IPS DF 4.7 (cell line): ENCODE measurements around the gene TDRD7.
"Not testable (repeated sequence)": the region's sequence is repeated elsewhere in the genome, so short reads cannot be mapped to it uniquely, and the experiment has no call there.

ENCODE experiments used
- DNase-seq: peaks from one replicate; pipeline ENCODE4 v3.0.0-alpha.2; 2013; ENCODE audit warnings: low spot score; ENCODE audit errors: extremely low read depth

TDRD7 gene

DNA sequence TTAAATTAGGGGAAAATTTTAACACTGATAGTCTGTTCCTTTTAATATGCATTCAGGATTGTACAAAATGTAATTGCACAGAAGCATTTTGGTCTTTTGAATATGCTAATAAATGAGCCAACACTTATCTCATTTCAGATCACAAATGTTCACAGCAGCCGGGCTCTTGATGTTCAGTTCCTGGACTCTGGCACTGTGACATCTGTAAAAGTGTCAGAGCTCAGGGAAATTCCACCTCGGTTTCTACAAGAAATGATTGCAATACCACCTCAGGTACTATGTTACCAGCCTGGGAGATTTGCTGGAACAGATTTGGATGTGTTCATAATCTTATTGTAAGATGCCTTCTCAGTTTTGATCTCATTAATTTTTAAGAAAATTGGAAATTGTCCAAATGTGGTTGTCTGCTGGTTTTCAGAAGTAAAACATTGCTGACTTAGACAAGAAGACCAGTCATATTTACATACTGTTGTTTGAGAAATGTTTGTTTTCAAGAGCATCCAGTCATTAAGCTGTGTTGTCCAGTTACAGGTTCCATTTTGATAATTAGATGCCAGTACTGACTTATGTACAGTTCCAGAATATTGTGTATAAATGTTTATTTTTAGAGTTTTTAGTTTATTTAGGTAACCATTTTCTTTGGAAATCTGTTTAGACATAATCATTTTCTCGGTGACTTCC lies 66.5 kb downstream of the TDRD7 start:
- DNase-seq = no peak

DNA sequence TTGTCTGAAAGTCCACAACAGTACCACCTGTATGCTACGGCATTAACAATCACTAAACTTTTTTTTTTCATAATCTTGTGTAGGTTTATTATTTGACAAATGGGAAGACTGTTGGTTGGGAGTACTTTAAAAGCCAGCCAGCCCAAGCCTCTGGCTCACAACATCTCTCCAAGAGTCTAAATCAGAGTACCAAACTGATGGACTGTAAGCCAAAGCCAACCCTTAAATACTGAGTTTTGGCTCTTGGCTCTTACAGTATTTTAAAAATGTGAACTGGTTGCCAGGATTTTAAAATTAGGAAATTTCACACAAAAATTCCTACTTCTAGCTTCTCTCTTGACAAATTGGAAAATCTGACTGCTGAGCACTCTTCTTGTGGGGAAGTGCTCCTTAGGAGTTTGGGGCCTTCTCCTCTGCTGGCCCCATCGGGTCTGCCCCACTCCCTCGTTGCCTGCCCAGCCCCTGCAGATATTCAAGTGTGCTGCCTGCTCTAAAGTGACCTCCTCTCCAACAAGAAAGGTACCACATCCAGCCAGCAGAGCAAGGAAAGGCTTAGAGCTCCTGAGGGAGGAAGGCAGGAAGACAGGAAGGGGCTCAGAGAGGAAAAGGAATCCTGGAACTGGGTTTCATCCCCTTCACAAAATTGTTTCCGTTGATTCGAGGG lies 67.7 kb downstream of the TDRD7 start:
- no peak for DNase-seq

DNA sequence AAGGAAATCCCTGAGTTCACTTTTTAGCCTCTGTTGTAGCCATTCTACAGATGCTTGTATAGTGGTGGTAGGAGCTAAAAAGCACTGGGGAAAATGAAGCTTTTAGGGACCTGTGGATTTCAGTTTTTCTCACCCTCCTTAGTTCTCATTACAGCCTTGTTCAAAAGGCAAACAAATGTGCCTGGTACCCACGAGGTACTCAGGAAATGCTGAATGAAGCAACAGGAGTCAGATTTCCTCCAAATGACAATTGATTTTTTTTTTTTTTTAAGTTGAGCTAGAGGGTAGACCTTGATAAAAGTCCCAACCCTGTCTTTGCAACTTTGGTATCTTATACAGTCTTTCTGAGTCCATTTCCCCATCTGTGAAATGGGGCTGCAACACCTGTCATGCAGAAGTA lies 68.3 kb downstream of the TDRD7 start:
- DNase-seq = no peak

DNA sequence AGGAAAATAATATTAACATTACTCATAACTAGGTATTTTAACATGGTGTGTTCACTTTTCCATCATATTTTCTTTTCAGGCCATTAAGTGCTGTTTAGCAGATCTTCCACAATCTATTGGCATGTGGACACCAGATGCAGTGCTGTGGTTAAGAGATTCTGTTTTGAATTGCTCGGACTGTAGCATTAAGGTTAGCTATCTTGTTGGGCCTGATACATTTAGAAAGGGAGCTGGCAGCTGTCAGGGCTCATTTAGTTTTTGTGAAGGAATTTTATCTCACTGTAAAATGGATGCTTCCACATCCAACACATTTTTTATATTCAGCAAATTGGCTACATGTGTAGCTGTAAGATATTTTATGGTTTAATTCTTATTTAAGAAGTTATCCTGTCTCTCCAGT lies 68.9 kb downstream of the TDRD7 start:
- no peak for DNase-seq

DNA sequence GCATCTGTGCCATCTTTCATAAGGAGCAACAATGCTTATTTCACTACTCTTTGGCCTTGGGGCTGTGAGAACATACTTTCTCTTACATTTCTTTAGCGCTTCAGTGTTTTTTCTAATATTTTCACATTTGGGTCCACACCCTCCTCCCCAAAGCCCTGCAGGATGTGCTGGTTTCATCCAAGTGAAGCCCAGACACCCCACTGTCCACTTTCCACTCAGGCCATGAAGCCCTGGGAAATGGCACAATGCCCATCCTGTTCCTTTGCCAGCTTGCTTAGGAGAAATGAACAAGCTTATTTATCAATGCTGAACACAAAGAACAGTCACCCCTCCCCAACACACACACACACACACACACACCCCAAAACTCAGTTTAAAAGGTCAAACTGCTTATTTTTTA lies 72.2 kb downstream of the TDRD7 start:
- no peak for DNase-seq

DNA sequence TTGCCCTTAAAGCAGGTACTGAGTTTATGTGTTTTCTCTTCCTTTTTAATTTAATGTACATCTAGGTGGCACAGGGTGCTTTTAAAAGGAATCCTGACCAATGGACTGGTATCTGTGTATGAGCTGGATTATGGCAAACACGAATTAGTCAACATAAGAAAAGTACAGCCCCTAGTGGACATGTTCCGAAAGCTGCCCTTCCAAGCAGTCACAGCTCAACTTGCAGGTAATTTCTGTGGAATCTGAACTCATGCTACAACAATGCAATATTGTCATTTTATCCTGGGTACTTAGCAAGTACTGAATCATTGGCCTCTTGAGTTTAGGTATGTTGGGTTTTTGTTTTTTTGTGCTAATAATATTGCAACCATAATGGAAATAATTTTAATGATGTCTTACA lies 75.2 kb downstream of the TDRD7 start:
- no peak for DNase-seq

DNA sequence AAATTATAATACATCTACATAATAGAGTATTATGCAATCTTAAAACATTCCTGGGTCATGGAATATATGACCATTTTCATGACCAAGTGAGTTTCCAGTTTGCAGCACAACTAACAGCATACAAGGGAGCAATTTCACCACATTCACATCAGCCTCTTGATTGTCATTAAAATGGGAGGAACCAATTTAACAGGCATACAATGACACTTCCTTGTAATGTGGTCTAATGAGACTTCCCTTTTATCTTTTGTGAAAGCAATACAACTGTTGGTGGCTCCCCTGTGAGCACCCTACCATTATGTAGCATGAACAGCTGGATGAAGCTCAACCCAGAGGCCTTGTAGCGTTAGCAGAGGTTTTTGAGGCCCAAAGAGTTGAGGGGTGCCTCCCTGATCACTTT lies 76.0 kb downstream of the TDRD7 start:
- DNase-seq = no peak

DNA sequence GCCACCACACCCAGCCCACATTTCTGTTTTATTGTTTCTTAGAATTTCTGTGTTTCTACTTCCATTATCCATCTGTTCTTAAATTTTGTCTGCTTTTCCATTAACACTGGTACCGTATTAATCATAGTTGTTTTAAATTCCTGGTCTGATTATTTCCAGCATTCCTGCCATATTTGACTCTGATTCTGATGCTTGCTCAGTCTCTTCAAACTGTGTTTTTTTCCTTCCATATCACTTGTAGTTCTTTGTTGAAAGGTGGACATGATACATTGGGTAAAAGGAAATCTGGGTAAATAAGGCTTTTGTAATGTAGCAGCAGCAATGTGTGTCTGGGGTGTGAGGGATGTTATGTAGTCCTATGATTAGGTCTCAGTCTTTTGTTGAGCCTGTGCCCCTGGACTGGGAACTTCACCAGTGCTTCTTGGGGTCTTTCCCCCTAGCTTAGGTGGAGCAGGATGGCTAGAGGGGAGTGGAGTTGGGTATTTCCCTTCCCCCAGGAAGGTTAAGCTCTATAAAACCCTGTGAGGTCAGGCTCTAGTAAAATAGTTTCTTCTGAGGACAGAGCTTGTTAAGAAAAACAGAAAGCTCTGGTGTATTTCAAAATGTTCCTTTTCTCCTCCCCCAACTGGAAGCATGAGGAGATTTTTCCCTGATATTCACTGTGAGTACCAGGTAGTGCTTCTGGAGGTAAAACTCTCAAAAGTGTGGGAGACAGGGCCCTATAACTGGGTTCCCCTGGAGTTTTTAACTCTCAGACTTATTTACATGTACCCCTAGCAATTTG lies 79.5 kb downstream of the TDRD7 start:
- DNase-seq = no peak

DNA sequence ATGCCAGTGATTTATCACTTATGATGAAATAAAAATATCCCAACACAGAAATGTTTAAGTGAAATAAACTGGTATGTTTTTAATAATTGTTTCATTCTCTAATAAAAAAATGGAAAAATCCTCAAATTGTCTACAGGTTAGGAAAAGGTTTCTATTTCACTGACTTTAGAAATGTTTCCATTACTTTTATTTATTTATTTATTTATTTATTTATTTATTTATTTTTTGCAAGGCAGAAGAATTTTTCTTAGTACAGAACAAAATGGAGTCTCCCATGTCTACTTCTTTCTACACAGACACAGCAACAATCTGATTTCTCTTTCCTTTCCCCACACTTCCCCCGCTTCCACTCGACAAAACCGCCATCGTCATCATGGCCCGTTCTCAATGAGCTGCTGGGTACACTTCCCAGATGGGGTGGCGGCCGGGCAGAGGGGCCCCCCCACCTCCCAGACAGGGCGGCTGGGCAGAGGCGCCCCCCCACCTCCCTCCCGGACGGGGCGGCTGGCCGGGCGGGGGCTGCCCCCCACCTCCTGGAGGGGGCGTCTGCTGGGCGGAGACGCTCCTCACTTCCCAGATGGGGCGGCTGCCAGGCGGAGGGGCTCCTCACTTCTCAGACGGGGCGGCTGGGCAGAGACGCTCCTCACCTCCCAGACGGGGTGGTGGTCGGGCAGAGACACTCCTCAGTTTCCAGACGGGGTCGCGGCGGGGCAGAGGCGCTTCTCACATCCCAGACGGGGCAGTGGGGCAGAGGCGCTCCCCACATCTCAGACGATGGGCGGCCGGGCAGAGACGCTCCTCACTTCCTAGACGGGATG lies 85.9 kb downstream of the TDRD7 start:
- not testable (repeated sequence) for DNase-seq

DNA sequence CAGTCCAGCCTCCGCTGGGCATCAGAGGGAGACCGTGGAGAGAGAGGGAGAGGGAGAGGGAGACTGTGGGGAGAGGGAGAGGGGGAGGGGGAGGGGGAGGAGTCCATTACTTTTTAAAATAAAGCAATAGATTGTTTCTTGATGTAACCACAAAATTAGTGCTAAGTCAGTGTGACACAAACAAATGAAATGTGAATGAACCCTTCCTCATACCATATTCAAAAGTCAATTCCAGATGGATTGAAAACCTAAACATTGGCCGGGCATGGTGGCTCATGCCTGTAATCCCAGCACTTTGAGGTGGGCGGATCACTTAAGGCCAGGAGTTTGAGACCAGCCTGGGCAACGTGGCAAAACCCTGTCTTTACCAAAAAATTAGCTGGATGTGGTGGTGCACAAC lies 87.0 kb downstream of the TDRD7 start:
- DNase-seq = not testable (repeated sequence)

DNA sequence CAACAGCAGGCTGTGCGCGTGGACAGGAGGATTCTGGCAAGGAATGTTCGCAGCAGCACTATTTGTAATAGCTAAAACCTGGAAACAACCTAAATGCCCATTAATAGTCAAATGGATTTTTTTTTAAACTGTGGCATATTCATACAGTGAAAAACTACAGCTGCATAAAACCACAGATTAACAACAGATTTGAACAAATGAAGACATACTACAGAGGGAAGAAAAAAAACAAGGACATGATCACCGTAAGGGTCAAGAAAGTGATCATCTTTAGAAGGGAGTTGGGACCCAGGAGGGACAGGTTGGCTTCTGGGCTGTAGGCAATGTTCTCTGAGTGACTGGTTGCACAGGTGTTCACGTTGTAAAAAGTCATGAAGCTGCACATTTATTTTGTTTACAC lies 88.4 kb downstream of the TDRD7 start:
- no peak for DNase-seq

DNA sequence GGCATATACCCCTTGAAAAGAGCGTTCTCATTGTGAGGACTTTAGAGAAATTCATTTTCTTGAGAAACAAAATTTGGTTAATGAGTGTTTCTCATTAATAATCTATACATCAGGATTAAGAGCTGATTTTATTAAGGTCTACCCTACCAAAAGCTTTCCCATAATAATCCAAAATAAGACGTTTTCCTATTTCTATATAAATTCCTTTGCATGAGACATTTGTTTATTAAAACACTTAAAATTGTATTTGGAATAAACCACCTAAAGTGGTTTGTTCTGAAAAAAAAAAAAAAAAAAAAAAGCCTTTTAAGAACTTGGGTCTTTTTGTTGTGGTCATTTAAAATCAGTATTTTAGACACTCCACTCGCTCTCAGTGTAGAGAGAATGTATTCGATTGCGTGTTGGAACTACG lies 88.9 kb downstream of the TDRD7 start:
- DNase-seq = no peak

DNA sequence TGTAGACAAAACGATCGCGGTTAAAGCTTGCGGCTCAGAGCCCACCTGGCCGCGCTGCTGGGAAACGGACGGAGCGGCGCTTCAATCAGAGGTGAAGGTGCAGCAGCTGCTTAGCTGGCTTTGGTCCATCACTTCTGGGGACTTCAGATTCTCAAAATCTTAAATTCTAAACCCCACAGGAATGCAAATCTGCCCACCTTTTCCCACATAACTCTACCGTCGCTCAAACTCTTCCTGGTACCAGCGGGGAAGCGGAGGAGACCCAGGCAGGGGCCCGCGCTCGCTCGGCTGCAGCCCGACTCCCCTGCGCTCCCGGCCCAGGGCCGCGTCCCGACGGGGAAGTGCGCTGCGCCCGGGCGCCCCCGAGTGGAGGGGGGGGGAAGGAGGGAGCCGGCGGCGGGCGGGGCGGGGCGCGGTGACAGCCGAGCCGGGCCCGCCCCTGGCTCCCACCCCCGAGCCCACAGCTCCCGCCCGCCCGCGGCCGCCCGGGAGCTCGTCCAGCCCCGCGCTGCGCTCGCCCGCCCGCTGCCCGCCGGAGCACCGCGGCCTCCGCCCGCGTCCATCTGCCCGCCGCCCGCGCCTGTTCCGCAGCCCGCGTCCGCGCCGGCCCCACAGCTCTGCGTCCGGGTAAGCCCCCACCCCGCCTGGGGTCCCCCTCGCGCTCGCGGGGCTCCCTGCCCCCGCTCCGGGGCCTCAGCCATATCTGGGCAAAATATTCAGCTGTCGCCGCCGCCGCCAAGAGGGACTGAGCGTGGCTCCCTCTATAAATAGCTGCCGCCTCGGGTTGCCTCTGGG lies 89.5 kb downstream of the TDRD7 start, which contains the start of gene TMOD1:
Gene TMOD1 (plus strand): TSS at position 490 of the 795 bp plus-strand sequence. CDS start 22,523 bp downstream, outside the sequence.
- no peak for DNase-seq

DNA sequence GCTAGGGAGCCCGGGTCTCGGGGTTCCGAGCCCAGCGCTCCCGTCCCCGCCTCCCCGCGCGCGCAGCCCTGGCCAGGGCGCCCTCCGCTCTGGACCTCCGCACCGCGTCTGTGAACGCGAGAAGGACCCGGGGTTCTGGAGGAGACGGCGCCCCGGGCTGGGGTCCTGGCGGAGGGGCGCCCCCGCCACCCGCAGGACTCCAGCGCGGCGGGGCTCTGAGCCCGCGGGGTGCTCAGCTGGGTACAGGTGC lies 90.0 kb downstream of the TDRD7 start:
- no peak for DNase-seq

DNA sequence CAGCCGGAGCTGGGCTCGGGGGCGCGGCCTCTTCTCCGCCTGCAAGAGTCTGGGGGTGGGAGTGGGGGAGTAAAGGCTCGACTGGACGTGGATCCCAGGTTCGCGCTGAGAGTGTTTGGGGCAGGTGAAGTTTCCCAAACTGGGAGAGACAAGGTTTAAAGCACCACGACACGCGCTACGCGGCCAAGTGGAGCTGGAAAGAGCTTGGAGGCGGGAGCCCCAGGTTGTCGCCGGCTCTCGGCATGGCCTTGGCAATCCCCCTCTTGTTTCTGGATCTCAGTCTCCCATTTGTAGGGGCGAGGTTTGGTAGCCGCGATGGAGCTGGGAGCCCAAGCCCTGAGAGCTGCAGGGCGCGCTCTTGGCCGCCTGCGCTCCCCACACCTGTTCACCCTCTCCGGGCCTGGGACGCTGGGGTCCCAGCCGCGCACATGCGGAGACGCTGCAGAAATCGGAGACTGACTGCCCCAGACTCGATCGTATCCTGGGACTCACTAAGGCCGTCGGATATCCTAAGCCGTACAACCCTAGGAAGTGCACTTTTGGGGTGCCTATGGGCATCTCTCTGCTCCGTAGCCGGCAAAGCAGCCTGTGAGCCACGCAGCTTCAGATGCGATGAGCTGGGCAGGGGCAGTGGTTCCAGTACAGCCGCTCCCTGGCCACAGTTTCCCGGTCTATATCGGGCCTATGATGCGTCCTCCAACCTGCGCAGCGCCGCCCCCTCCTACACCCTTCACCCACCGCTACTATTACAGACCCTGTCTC lies 90.5 kb downstream of the TDRD7 start:
- no peak for DNase-seq

DNA sequence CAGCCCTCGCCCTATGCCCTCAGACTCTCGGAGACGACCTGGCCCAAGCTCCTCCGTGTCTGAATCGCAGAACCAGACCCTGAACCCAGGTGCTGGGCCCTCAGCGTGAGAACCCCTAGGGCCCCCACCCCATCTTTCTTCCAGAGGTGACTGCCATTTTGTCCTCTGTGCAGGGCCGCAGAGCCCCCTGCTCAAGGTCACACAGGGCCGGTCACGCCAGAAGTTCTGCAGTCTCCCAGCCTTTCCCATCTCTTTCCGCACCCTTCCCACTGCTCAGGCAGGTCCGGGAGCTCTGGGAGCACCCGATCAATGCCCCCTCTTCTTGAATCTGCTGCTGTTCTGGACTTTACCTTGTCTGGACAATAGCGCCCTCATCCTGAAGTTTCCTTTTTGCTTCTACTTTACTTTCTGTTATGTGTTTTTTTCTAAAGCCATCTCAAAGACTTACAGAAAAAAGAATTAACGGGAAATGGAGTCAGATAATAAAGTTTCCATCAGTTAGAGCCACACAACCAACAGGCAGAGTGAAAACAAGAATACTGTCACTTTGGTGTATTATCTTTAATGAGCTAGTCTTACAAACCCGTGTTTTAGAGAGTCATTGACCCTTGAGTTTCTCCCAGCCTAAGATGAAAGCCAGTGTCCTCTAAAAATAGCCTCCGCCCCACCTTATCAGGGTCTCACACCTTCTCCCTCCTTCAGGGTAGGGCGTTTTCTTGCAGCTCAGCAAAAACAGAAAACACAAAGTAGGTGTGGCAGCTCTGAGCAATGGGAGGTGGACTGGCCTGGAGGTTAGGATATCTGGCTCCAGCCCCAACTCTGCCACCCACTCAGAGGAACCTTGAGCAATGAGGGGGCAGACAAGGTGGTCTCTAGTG lies 91.3 kb downstream of the TDRD7 start:
- no peak for DNase-seq

DNA sequence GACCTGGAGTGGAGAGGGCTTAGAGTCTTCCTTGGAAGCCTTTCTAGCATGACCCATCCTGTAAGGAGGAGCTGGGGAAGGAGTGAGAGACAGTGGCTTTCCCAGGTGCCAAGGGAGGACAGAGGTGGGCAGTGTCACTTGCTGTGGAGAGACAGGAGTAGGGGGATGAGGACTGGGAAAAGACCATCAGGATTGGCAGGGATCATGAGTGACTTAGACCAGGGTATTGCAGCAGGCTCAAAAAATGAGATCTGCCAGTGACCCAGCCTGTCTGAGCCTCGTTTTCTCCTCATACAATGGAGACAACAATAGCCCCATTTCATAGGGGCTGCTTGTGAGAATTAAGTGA lies 91.9 kb downstream of the TDRD7 start:
- DNase-seq = no peak

DNA sequence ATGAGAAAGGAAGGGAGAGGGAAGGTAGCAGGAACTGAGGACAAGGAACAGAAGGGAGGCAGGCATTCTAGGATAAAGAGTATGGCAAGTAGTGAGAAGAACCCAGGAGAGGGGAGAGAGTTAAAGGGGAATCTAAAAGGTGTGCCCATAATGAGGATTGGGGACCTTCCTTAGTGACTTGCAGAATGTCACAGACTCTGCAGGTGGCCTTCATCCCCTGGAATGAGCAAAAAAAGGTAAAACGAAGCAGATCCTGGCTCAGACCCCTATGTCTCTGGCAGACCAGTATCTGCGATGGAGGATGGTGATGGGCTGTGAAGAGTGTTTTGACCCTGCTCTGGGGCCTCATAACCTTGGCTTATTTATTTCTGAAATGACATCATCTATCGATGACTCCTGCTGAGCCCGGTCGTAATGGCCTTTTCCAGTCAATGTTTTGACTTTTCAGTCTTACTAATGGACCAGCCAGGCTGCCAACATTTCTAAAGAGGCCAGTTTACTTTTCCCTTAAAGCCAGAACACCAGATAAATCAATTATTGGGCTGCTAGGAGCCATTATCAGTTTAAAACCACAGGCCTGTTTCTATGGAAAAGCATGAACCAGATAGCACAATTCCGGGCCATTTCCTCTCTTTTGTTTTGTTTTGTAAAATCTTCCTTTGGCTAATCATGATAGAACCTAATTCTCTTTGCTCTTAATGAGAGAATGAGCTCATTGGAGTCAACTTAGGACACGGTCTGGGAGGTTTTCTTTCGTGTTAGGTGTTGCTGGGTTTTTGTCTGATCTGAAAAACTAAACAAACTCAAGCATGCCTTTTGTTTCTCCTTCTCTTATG lies 92.7 kb downstream of the TDRD7 start:
- no peak for DNase-seq

DNA sequence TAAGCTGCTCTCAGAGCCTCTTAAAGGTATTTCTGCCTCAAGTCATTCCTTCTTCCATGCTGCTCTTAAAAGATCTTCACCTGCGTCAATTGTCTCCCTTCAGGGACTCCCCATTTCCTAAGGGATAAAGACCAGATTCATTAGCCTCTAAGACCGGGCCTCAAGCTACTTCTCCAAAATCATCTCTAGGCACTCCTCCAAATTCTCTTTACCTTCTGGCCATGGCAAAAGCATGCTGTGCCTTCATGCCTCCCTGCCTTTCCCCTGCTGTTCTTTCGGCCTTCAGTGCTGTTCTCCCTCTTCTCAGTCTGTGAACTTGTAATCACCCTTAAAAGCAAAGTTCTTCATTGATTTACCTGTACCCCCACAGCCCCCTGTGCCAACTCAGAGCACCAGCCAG lies 93.9 kb downstream of the TDRD7 start:
- no peak for DNase-seq
